NCI-H748 (cell line): ENCODE data around the gene MTHFR.
A peak's percentile ranks its signal among the peaks of the same experiment; 100 is the strongest.

Experiments used
- DNase-seq: peaks from one replicate; lab custom pipeline; 2025; ENCODE audit not compliant: unreplicated experiment; lab: John Stamatoyannopoulos, UW

MTHFR gene

DNA sequence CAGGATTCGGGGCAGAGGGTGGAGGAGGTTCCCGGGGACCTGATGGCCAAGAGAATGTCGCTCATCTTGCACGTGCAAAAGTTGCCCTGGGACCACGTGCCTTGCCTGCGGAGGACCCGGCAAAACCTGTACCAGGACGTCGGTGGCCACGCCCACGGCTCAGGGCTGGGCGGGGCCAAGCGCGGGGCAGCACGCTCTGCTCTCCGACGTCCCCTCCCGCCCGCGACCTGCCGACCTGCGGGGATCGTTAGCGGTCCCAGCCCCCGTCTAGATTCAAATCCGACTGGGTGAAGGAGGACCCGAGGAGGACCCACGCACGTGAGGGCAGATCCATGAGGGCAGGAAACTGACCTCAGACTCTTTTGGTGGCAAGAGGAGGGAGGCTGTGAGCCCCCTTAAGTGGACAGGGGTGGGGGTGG is 43.8 kb downstream of the MTHFR start, which contains the start of gene C1orf167:
C1orf167 (plus strand) TSS at position 206 of the 419 bp plus-strand sequence. CDS start 2,208 bp downstream, outside the sequence.
- peak; percentile 47 for DNase-seq

DNA sequence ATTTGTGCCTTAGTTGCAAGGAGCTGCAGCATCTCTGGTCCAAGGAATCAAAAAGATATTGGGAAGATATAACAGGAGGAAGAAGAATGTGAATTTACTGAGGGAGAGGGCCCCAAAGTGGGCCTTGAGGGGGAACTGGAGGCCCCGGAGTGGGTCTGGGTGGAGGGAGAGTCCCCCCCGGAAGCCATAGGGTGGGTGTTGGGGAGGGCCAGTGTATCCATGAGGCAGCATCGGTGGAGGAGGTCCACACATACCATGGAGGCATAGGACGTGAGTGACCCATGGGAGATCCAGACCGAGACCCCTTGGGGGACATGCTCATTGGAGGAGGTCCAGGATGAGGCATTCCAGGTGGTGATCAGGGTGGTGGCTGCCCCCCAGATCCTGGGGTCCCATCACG is 44.5 kb downstream of the MTHFR start:
- DNase-seq: no peak

DNA sequence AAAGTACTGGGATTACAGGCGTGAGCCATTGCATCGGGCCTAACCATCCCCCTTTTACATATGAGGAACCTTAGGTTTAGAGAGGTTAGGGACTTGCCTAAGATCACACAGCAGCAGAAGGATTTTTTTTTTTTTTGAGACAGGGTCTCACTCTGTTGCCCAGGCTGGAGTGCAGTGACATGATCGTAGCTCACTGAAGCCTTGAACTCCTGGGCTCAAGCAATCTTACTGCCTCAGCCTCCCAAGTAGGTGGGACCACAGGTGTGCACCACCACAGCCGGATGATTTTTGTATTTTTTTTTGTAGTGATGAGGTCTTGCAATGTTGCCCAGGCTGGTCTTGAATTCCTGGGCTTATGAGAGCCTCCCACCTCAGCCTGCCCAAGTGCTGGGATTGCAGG is 46.0 kb downstream of the MTHFR start:
- DNase-seq: no peak

DNA sequence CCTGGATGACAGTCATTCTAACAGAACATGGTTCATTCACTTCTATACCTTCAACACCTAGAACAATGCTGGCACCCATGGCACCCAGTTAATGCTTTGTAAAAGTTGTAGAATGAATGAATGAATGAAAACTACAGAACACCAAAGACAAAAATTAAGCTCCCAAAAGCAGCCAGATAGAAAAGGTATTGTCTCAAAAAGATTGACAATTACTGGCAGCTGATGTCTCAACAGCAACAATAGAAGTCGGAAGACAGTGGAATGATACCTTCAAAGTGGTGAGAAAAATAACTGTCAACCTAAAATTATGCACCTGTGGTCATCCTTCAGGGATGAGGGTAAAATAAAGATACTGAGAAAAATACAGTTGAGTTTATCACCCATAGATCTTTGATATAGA is 48.7 kb downstream of the MTHFR start:
- no peak for DNase-seq

DNA sequence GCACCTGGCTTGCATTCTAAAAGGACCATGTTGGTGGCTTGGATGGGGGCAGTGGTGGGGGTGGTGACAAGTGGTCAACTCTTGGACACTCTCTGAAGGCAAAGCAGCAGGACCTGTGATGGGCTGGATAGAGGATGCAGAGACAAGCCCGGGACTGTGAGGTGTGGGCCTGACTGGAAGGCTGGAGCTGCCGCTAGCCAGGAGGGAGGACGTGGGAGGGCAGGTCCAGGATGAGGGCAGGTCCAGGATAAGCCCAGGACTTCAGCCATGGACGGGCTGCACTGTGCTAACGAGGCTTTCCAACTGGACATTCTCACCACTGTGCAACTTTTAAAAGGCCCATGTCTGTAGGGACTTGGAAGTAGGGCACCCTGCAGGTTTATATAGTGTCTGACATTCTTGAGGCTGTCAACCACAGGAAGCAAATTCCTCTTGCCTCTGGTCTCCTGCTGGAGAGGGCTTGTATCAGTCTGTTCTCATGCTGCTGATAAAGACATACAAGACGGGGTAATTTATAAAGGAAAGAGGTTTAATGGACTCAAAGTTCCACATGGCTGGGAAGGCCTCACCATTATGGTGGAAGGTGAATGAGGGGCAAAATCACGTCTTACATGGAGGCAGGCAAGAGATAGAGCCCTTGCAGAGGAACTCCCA is 52.1 kb downstream of the MTHFR start:
- DNase-seq: no peak

DNA sequence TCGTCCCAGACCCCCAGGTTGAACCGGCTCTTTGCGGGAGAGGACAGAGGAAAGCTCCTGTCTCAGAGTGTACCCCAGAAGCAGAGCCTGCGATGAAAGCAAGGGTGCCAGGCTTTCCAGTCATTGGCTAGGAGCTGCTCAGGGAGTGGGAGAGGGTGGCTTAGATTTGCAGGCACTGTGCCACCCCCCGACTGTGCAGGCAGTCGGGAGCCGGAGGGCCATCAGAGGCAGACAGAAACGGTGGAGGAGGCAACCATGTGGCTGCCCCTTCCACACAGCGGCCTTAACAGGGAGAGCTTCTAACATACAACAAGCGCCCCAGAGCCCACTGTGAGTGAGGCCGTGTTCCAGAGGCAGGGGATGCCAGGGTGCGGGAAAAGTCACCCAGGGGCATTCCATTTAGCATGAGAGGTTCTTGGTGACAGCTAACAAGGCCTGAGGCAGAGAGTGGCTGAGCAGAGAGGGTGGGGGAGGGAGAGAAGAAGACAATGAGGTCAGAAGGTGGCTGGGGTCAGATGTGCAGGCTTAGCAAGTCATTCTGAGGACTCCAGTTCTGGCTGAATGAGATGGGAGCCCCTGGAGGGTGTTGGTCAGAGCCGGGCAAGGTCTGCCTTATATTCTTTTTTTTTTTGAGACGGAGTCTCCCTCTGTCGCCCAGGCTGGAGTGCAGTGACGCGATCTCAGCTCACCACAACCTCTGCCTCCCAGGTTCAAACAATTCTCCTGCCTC is 53.2 kb downstream of the MTHFR start:
- DNase-seq: no peak

DNA sequence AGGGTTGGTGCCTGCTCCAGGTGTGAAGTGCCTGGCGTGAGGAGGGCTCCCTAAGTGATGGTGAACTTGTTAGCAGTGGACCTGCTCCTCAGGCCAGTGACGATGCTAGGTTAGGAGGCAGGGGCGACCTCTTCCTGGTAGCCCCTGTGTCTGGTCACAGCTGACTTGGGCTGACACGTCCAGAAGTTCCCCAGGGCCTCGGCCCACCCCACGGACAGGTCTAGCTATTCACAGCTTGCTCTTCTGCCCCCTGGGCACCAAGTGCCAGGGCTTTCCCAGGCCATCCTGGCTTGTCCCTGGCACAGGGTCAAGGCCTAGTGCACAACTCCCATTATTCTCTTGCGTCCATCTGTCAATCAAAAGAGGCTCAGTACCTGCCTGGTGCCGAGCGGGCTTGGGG is 54.7 kb downstream of the MTHFR start:
- DNase-seq: no peak

DNA sequence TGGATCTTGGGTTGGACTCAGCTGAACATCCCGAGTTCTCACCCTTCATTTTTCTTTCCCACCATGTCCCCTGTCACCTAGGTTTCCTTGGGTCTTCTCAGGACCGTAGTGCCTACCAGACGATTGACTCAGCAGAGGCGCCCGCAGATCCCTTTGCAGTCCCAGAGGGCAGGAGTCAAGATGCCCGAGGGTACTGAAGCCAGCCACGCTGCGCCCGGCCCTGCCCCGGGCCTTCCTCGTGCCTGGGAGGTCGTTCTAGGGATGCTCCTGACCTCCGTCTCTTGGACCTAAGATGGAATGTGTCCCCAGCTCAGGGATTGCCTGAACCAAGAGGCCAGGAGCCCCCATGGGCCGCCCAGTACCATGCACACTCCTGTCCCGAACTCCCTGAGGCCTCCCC is 55.8 kb downstream of the MTHFR start:
- no peak for DNase-seq

DNA sequence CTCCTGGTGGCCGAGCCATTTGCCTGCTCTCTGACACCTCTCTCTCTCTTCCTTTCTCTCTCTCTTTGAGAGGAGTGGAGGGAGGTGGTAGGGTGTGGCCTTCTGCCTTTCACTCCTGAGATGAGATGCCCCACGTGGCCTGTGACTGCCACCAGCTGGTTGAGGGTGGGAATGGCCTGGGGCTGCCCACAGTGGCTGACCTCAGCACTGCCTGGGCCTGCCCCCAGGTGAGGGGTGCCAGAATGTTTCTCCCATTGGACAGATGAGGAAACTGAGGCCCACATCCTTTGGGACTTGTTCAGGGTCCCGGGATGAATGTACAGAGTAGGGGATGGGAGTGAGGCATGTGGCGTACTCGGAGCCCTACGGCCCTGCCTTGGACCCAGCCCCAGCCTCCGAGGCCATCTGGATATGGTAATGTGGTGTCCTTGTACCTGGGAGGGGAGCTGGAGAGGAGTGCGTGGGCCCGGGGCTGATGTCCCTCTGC is 56.5 kb downstream of the MTHFR start:
- peak; percentile 63 for DNase-seq

DNA sequence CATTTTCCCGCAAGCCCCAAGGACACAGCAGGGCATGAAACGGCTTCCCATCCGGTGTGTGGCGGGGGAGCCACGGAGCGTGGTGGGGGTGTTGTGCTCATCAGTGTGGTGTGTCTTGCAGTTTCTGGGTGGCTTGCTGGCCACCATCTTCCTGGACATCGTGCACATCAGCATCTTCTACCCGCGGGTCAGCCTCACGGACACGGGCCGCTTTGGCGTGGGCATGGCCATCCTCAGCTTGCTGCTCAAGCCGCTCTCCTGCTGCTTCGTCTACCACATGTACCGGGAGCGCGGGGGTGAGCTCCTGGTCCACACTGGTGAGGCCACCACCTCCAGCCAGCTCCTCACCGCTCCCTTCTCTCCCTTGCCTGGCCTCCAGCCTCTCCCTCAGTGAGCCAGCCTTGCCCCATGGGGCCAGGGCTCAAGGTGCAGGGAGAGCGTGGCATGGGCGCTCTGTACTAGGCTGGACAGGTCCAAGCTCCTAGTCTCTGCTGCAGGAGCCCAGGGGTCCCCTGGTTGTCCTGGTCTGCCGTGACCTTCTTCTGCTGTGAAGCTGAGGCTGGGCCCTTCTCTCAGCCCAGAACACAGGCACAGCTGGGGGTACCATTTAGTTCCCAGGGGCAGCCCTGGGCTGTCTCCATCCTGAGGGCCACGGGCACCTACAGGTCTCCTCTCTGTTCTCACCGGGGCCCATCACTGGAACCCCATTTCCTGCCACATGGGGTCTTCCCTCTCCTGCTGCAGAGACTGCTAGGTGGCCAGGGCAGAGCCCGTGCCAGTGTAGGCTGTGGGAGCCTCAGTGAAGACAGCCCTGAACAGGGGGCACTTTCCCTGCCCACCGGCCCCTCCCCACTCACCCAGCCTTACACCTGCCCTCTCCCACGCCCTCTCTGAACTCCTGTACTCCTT is 57.2 kb downstream of the MTHFR start:
- DNase-seq: no peak

DNA sequence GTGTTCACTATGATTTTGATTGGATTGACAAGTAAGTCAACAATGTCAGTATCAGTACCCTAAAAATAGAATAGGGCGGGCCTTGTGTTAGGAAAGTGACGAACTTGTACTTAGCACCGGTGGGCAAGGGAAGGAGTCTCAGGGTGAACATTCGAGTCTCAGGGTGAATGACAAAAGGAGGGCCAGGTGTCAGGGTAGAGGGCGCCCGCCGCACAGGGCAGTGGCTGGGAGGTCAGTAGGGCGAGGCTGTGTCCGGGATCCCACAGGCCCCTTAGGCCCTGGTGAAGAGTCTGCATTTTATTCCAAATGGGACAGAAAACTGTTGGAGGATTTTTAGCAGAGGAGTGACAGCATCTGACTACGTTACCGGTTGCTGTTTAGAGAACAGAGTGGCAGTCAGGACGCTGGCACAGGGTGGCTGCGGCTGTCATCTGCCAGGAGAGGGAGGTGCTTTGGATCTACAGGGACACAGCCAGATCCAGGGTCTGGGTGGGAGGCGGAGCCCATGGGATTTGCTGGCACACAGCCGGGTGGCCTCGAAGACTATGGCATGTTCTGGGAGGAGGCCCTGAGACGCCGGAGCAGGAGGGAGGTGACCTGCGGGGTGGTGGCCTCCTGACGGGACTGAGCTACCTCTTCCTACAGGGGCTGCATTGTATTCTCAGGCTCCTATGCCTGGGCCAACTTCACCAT is 58.8 kb downstream of the MTHFR start:
- DNase-seq: no peak

DNA sequence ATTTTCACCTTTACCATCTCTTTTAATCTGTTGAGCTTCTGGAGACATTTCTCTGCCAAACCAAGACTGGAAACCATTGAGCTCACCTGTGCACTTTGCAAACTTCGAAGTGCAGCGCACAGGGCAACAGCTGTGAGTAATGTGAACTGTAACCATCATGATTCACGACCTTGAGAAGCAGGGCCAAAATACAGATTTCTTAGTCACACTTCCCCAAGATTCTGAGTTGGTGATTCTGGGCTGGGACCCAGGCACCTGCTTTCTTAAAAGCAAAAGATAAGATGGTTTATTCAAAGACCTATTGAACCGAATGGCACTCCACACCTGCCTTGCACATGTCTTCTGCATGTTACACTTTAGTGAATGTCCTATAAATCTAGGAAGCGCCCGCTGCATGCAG is 59.7 kb downstream of the MTHFR start:
- DNase-seq: no peak

DNA sequence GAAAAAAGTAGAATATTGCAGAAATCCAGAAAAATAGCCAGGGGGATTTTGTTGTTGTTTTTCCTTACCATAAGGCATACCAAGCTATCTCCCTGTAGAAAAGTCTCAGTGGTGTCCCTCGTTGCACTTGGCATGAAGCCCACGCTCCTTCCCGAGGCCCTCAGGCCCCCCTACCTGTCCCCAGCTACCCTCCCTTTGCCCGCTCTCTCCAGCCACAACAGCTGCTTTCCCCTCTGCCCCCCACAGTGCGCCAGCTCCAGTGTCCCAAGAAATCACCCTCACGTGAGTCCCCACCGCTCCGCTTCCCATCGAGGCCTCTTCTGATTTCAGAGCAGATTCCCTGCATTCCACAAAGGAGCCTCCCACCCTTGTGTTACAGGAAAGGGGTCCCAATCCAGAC is 61.5 kb downstream of the MTHFR start:
- DNase-seq: no peak

DNA sequence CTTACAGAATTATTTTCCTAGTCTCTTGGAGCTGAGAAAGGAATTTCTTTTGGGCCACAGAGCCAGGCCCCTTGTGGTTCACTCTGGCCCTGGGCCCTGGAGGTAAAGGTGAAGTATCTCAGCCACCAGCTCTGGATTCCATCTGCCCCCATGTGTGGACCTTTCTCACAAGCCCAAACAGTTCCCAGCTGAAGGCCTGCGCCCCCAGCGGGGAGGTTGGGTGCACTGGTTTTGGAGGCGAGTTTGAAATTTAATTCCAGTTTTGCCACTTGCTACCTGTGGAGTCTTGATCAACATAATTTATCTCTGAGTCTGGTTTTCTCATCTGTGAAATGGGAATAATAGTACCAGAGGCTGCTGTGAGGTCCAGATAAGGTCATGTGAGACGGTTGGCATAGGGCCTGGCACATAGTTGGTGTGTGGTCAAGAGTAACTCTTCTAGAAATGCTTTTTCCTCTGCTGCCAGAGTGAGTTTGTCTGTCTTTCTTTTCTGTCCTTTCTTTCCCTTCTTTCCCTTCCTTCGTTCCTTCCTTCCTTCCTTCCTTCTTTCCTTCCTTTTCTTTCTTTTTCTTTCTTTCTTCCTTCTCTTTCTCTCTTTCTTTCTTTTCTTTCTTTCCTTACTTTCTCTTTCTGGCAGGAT is 63.7 kb downstream of the MTHFR start:
- DNase-seq: no peak

DNA sequence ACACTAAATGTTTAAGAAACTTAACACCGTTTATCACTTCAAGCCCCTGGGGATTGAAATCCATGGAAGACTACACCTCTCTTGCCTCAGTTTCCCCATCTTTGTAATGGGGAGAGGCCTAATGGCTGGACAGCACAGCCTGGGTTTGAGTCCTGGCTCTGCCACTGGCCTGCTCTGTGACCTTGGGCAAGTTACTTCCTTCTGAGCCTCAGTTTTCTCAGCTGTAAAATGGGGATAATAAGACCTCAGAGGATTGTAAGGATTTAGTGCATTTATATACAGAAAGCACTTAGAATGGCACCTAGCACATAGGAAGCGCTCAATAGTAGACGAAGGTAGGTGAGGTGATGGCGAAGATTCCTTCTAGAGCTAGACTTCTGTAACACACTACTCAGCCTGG is 64.3 kb downstream of the MTHFR start:
- DNase-seq: no peak

DNA sequence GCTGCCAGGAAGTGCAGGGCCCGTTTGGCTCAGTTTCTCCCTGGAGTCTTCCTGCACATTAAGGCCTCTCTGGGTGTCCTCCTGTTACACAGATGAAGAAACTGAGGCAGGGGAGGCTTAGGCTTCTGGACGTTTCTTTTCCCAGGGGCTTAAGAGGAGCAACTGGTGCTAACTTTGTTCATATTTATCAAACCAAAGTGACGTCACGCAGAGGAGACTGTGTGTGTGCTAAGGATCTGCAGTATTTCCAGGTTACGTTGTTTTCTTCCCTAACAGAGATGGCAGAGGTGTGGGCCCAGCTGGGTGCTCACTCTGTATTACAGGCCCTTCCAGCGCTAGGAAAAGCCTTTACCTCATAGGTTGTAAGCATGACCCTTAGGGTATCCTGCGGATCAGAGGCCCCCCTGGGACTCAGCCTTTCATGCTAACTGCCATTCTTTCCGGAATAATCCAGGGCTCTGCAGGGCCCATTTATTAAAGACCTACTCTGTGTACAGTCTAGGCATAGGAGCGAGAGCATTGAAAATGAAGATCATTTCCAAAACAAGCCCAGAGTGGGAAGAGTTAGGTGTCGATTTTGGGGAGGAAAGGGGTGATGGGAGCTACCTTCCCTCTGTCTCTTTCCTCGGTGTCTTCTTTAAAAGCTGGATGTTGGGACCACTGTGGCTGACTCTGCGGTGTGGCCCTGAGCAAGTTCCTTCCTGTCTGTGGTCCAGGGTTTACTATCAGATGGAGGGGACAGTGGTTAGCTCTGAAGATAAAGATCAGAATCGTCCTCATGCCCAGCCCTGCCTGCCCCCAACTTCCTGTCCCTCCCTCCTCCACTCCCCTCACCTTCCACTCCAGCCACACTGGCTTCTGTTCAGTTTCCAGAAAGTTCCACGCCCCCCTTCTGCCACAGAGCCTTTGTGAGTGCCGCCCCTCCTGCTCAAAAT is 65.2 kb downstream of the MTHFR start:
- DNase-seq: no peak

DNA sequence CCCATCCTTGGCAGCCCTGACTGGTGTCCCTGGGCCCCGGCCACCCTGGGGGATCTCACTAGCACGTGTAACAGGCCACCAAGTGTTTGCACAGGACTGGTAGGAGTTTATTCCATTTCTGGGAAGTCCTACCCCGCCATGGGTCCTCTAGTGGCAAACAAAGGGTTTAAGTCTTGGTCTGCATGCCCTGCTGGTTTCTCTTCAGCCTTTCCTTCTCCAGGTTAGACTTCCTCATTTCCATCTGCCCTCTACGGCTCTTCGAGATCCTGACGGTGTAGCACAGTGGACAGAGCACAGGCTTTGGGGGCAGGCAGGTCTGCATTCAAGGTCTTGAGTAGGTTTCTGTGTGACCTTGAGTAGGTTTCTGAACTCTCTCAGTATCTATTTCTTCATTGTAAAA is 67.0 kb downstream of the MTHFR start:
- DNase-seq: no peak

DNA sequence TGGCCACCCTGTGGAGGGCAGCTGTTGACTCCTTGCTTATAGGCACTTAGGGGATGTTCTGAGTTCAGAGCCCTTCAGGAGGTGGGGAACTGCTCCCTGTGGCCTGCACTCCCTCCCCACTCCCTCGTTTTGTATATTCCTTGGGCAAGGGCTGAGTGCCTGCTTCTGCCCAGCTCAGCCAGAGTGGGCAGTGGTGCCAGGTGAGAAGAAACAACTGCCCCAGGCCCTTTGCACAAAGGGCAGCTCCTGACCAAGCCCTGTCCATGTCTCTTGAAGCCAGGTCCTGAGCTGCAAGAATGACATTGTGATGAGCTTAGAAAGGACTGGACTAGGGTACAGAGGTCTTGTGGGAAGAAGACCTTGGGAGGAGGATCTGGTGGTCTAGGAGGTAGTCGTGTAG is 67.7 kb downstream of the MTHFR start:
- DNase-seq: no peak
